Measurements from ENCODE around the gene ARHGAP10.

DNA sequence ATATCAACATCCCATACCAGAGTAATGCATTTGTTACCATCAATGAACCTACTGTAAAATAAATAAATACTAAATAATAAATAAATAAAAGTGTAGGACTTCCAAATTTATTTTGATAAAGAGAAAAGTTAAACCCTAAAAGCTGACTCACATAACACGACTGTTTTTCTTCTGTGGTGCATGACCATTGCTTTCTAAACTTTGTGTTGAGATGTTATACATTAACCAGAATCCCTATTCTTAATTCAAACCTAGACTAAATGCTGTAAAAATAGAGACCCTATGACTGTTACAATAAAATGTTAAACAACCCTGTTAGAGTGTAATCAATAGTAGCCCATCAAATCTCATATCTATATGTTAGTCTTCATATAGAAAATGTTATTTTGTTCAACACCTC, 27.0 kb upstream of the ARHGAP10 start:
- TF ChIP-seq CEBPB (IDR thresholded peaks at IDR 0.05; ENCODE audit: borderline replicate concordance in 1 of 2, low read depth in 2 of 2, low read length in 2 of 2): no peak
- no peak for TF ChIP-seq ATF3 (IDR thresholded peaks at IDR 0.05; ENCODE audit: borderline replicate concordance, extremely low read depth, low read depth, low read length)
- no peak for TF ChIP-seq POLR2A (IDR thresholded peaks at IDR 0.05; ENCODE audit: low read depth, low read length)
- no peak for TF ChIP-seq POLR2AphosphoS5 (IDR thresholded peaks at IDR 0.05; ENCODE audit: low read length)
- TF ChIP-seq FOXM1 (IDR thresholded peaks at IDR 0.05; ENCODE audit: low read depth, low read length): no peak
- TF ChIP-seq RFX5 (IDR thresholded peaks at IDR 0.05; ENCODE audit: low read depth, low read length): no peak
- TF ChIP-seq JUND (IDR thresholded peaks at IDR 0.05; ENCODE audit: low read depth, low read length): no peak
- no peak for TF ChIP-seq ELK1 (IDR thresholded peaks at IDR 0.05; ENCODE audit: low read depth, low read length)
- TF ChIP-seq, protein P1, sequence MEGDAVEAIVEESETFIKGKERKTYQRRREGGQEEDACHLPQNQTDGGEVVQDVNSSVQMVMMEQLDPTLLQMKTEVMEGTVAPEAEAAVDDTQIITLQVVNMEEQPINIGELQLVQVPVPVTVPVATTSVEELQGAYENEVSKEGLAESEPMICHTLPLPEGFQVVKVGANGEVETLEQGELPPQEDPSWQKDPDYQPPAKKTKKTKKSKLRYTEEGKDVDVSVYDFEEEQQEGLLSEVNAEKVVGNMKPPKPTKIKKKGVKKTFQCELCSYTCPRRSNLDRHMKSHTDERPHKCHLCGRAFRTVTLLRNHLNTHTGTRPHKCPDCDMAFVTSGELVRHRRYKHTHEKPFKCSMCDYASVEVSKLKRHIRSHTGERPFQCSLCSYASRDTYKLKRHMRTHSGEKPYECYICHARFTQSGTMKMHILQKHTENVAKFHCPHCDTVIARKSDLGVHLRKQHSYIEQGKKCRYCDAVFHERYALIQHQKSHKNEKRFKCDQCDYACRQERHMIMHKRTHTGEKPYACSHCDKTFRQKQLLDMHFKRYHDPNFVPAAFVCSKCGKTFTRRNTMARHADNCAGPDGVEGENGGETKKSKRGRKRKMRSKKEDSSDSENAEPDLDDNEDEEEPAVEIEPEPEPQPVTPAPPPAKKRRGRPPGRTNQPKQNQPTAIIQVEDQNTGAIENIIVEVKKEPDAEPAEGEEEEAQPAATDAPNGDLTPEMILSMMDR (IDR thresholded peaks at IDR 0.05 in 2 of 3, conservative IDR thresholded peaks at IDR 0.05 in 1 of 3; ENCODE audit: control insufficient read depth in 2 of 3, extremely low read depth in 1 of 3, insufficient read depth in 1 of 3, low read depth in 3 of 3, low read length in 3 of 3): no peak
- no peak for TF ChIP-seq TAF1 (IDR thresholded peaks at IDR 0.05; ENCODE audit: borderline replicate concordance, low read depth, low read length)
- TF ChIP-seq TCF12 (IDR thresholded peaks at IDR 0.05; ENCODE audit: low read depth, low read length): no peak
- no peak for TF ChIP-seq EP300 (IDR thresholded peaks at IDR 0.05; ENCODE audit: borderline replicate concordance in 1 of 2, control insufficient read depth in 1 of 2, low read depth in 2 of 2, low read length in 2 of 2)
- no peak for TF ChIP-seq BRCA1 (IDR thresholded peaks at IDR 0.05; ENCODE audit: low read depth, low read length)
- TF ChIP-seq USF2 (IDR thresholded peaks at IDR 0.05; ENCODE audit: borderline replicate concordance, low read depth, low read length): no peak

Data from GM12878 (cell line).